Activated CD4-positive, alpha-beta T cell treated with anti-CD3 and anti-CD28 coated beads for 1 hour (primary cell): ENCODE results near the gene B3GNT4.
"Not testable (repeated sequence)": the region's sequence is repeated elsewhere in the genome, so short reads cannot be mapped to it uniquely, and the experiment has no call there.

Experiments
- DNase-seq: peaks from one replicate; pipeline ENCODE4 v3.0.0-alpha.2; 2020

Gene B3GNT4

GRCh38 chr12:122203301-122204166 is at the start of gene B3GNT4:
Gene B3GNT4 (plus strand): TSS chr12:122203709. CDS start chr12:122204619, 910 bp downstream.
- DNase-seq = peak; percentile 58

GRCh38 chr12:122155705-122156104 is 47.8 kb upstream of the B3GNT4 start:
- no peak for DNase-seq

- DNase-seq = no peak
Measured at GRCh38 chr12:122158700-122159285, 44.7 kb upstream of the B3GNT4 start.

GRCh38 chr12:122159882-122160281 is 43.6 kb upstream of the B3GNT4 start:
- no peak for DNase-seq

- DNase-seq = no peak
Measured at GRCh38 chr12:122160761-122161160, 42.7 kb upstream of the B3GNT4 start.

- no peak for DNase-seq
Measured at GRCh38 chr12:122161682-122162081, 41.8 kb upstream of the B3GNT4 start.

GRCh38 chr12:122162976-122163375 is 40.5 kb upstream of the B3GNT4 start:
- no peak for DNase-seq

GRCh38 chr12:122166422-122167349 is 36.8 kb upstream of the B3GNT4 start:
- no peak for DNase-seq

- no peak for DNase-seq
Measured at GRCh38 chr12:122167356-122167925, 36.1 kb upstream of the B3GNT4 start.

- no peak for DNase-seq
Measured at GRCh38 chr12:122168492-122168891, 35.0 kb upstream of the B3GNT4 start.

GRCh38 chr12:122171399-122171798 is 32.1 kb upstream of the B3GNT4 start:
- no peak for DNase-seq

GRCh38 chr12:122172262-122172939 is 31.1 kb upstream of the B3GNT4 start:
- DNase-seq = no peak

- DNase-seq = no peak
Measured at GRCh38 chr12:122174155-122174845, 29.2 kb upstream of the B3GNT4 start, which contains the start of gene IL31. Gene IL31 (minus strand): TSS chr12:122174221. CDS start chr12:122174172, 49 bp downstream.

GRCh38 chr12:122176473-122176872 is 27.0 kb upstream of the B3GNT4 start:
- not testable (repeated sequence) for DNase-seq

- DNase-seq = no peak
Measured at GRCh38 chr12:122182887-122183587, 20.5 kb upstream of the B3GNT4 start, which contains the start of gene LRRC43. Gene LRRC43 (plus strand): TSS chr12:122183123. CDS start chr12:122183145, 22 bp downstream.

GRCh38 chr12:122183588-122183940 is 19.9 kb upstream of the B3GNT4 start:
- no peak for DNase-seq

GRCh38 chr12:122184517-122184916 is 19.0 kb upstream of the B3GNT4 start:
- DNase-seq = no peak

- no peak for DNase-seq
Measured at GRCh38 chr12:122185079-122185478, 18.4 kb upstream of the B3GNT4 start.

GRCh38 chr12:122185494-122186082 is 17.9 kb upstream of the B3GNT4 start:
- no peak for DNase-seq

- no peak for DNase-seq
Measured at GRCh38 chr12:122187466-122187865, 16.0 kb upstream of the B3GNT4 start.
